Skin of body (tissue), 2 donors: Measurements from ENCODE around the gene CACNA1C. TPM values are rescaled to one million over a fixed set of nuclear protein-coding genes. Genes with fewer than 3 reads are reported as not detected.
"Not testable (repeated sequence)": the region's sequence is repeated elsewhere in the genome, so short reads cannot be mapped to it uniquely, and the experiment has no call there.

Experiments
- DNase-seq: peaks from one replicate; lab custom pipeline; 2025; lab: John Stamatoyannopoulos, UW
- total RNA-seq: library from RNA; depleted of rRNA; stranded (reverse); fragments of >200 nt; gene quantifications from one replicate; pipeline ENCODE4 v1.2.3, GENCODE V29; 2014

CACNA1C gene
- total RNA-seq, 1 donor from 2014 or later, result 4.3 TPM

DNA sequence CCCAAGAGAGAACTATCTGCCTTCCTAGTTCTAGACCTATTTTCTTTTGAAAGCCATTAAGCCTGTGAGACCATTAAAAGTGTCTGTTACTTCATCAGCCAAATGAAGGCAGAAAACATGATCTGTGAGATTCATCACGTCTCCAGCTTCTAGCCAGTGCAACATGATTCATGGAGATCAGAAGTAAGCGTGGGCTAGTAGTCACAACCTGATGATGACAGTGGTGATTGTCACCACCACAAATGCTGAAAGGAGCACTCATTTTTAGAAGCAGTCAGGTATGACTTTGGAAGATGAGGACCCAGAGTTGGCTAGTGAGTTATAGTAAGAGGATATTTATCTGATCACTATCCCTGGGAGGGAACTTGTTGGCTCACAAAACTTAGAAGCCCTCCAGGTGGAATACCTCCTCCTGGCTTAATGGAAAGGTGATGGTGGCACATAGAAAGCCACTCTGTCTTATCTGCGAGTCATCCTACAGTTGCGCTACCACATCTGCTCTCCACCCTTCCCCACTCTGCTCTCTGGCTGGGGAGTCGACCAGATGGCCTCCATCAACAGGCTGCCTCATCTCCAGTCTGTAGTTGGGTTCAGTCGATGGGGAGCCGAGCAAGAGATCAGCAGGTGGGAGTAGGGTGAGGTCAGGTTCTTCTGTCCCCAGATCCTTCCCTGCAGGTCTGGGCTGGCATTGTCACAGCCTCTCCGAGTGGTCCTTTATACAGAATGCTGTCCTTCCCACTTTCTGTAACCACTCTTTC is 424.4 kb downstream of the CACNA1C start:
- no peak for DNase-seq

DNA sequence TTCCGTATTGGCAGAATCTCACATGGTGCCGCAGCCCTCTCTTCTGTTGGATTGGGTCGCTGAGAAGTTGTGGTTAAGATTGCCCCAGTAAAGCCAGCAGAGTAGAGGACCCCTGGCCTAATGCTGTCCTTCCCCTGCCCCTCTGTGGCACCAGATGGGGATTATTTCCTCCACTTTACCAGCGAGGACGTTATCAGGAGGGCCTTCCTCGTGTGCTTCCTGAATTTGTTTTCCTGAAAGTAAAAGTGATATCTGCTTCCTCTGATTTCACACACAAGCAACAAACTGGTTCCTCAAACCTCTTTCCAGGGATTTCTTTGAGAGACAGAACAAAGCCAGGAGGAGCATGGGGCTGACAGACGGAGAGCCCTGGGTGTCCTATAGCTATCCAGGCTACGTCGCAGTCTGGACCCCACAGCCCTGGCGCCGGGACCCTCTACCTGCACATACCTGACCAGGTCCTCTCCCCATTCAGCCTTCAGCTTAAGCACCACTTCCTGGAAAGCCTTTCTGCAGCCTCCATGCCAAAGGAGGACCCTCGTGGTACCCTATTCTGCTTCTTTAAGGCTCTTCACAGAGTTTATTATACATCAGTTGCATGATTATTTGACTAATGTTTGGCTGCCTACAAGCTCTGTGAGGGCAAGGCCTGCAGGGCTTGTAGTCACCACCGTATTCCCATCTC is 427.2 kb downstream of the CACNA1C start:
- no peak for DNase-seq

DNA sequence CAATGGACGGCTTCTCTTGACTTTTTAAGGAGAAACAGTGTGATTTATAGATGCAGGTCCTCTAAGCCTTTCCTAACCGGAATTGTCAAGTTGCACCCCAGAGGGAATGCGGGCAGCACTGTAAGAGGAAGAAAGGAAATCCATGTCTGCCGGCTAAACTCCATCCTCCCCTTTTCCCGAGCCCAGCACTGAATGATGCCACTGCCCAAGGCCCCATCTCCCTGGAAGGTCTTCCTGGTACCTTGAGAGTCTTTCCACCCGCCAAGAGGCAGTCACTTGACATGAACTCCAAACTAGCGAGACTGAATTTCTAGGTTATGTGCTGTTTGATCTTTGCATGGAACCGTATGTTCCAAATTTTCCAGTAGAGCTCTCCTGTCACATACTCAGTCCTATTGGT is 428.6 kb downstream of the CACNA1C start:
- no peak for DNase-seq

DNA sequence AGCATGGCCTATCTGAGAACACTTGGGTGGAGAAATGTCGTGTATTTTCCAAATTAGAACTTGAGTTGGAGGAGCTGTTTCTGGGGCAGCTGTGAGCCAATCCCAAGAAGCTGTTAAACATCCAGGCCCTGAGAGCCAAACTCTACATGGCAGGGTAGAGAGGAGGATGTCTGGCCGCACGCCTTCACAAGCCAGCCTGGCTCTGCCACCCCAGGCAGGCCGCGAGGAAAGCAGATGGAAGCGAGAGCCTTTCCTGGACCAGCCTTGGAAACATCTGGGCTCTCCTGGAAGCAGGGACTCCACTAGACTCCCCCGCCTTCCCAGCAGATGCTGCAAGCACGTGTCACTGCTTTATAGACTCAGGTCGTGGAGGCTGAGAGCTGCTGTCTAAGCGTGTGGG is 429.2 kb downstream of the CACNA1C start:
- DNase-seq, result no peak

DNA sequence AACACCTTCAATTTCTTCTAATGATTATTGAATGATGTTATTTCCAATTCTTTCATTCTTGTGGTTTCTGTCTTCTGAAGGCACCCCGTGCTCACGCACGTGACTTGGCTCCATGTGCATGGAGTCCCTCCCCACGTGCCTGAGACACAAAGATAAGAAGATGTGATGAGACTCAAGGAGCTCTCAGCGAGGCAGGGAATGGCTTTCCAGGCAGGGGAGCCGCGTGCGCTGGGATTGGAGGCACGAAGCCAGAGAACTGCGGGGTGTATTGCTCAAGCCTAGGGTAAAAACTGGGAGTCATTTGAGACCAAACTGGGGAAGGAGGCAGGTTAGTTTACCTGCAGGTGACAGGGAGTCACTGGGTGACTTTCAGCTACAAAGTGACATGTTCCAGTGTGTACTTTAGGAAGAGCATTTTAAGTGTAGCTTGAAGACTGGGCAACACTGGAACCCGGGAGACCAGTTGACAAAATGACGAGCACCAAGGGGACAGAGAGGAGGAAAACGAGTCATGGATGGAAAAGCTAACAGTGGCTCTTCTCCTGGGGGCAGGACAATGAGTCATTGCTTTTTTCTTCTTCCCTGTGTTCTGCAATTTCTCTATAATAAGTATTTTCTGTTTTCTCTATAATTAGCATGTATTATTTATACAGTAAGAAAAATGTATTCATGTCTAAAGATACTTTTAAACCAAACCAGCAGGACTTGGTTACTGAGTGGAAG is 430.3 kb downstream of the CACNA1C start:
- DNase-seq, result no peak

DNA sequence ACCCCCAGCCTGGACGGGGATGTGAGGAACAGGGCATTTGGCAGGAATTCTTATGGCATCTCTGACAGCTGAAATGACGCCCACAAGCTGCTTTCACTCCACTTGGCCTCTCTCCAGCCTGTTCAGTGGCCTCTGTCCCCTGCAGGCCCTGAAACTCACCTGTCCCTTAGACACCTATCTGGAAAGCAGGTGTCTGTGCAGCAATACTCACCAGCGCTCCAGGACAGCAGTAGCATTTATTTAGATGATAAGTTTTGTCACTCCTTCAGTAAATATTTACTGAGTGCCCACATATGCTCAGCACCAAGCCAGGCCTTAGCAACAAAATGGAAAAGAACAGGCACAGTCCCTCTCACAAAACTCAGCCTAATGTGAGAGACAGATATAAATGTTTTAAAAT is 430.9 kb downstream of the CACNA1C start:
- DNase-seq, result no peak

DNA sequence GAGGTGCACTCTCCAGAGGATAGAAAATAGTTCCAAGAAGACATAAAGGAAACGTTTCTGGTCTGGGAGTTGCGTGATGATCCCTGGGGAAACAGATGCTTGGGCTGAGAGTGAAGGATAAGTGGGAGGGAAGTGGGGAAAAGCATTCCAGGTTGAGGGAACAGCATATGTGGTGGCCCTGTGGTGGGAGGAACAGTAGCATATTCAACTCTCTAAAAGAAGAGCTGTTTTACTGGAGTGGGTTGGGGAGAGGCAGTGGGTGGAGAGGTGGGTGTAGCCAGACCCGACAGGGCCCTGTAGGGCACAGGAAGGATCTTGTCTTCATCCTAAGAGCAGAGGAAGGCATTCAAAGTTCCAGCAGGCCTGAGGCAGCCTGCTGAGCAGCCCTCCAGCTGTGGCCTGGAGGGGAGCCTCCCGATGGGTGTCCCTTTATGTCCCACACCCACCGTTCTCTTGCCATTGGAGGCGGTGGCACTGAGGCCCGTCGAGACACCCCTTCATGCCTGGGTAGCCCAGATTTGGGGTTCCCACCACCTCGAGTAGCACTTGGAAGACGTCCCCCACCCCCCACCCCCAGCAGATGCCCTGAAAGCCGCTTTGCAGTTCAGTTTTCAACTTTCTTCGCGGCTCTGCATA is 431.5 kb downstream of the CACNA1C start:
- no peak for DNase-seq

DNA sequence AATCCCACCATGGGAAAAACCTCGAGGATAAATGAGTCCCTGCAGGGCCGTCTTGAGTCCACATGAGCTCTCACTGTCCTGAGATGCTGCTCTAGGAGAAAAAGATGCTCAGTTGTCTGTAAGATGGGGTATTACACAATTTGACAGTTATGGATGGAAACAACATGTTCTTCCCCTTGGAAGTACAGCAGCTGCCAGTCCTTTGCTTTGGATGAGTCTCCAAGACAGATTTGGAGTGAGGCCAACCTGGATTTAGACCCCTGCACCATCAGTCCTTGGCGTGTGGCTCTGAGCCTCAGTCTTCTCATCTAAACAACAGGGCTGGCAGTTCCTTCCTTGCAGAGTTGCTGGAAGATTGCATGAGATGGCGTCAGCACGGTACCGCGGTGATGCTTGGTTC is 432.9 kb downstream of the CACNA1C start:
- peak; percentile 44 for DNase-seq

DNA sequence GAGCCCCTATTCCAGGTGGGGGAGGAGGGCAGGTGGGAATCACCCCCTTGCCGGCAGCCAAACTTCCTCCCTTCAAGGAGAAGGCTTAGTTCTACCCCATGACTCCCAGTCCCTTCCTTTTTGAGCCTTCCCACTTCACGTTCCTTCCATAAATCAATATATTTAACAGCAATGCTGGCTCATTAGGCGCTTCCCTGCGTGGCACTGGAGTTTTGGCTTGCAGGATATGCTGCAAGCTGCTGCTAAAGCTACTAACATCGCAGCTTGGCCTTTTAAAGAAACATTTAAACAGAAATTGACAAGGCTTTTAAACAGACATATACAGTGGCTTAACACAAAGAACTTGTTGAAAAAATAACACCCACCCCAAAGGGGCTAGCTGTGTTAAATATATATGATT is 434.0 kb downstream of the CACNA1C start:
- no peak for DNase-seq

DNA sequence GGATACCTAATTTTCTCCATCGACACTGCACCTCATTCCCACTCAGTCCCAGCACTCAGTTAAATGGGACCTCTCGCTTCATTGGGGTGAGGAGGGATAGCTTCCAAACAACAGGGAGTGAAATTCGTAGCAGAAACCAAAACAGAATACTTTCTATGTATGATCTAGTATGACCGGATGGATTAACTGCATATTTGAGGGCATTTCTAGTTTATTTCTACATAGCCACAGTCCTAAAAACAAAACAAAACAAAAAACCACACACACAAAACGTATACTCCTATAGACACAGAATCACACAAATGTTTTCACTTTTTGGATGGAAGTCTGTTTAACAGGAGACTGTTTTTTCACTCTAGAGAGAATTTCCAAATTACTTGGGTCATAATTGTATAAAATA is 434.5 kb downstream of the CACNA1C start:
- DNase-seq, result no peak

DNA sequence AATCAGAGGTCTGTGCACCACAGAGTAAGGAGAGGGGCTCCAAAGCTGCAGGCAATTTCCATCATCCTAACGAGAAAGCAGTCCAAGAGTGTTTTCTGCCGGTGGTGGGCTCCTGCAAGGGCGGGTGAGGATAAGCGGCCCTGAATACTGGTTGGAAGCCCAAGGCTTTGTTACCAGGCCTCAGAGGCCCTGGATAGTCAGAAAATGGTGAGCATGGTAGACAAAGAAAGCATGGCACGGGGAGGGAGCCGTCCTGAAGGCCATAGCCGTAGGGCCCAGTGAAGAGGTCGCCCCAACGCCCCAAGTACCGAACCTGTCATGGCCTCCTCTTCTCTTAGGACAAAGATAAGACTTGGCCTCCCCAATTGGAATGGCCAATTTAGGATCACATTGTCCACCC is 435.3 kb downstream of the CACNA1C start:
- no peak for DNase-seq

DNA sequence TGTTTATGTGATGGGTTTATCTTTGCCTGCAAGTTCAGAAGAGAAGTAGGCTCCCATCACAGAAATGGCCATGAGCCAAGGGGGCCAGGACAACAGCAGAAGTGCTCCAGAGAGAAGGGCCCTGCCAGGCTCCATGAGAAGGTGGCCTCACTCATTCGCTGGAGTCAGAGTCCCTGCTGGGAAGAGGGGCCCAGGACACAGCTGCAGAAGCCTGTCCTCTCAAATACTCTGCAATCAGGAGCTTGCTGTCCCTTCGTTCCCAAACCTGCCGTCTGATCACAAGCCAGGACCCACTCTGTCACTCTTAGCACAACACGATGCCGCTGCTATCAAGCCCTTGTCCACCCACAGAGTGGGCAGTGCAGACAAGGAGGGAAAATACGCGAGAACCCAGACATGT is 435.8 kb downstream of the CACNA1C start:
- no peak for DNase-seq

DNA sequence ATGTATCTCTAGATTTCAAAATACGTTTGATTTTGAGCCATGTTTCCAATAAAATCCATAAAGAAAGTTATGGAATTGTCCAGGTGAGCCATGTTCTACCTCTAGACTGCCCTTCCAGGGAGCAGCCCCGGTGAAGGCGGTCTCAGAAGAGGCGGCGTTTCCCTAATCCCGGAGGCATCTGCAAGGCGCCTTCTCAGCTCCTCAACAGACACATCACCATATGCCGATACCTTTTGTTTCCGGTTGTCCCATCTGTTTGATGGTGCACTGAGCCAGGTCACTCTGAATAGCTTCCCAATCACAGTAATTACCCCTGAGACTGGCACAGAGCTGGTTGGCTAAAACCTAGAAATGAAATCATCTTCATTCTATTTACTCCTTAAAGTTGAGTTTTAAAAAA is 436.5 kb downstream of the CACNA1C start:
- DNase-seq, result no peak

DNA sequence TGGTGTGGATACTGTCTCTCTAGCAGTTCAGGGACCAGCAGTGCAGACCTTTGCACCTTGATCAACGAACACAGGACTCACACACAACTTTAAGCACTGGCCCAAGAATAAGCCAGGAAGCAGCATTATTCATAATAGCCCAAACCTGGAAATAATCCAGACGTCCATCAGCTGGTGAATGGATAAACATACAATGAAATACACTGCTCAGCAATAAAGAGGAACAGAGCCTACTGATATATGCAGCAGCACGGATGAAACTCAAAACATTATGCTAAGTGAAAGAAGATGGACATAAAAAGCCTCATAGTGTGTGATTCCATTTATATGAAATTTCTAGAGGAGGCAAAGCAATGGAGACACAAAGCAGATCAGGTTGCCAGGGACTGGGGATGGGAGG is 438.0 kb downstream of the CACNA1C start:
- no peak for DNase-seq

DNA sequence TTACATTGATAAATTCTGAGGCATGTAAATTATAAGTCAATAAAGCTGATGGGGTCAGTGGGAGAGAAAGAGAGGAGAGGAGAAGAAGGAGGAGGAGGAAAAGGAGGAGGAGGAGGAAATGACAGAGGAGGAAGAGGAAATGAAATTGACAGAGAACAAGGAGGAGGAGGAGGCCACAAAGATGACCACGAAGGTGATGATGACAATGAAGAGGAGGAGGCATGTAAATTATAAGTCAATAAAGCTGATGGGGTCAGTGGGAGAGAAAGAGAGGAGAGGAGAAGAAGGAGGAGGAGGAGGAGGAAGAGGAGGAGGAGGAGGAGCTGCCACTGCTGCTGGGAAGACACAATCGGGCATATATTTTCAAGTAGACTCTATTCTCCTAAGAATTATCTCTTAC is 438.6 kb downstream of the CACNA1C start:
- not testable (repeated sequence) for DNase-seq

DNA sequence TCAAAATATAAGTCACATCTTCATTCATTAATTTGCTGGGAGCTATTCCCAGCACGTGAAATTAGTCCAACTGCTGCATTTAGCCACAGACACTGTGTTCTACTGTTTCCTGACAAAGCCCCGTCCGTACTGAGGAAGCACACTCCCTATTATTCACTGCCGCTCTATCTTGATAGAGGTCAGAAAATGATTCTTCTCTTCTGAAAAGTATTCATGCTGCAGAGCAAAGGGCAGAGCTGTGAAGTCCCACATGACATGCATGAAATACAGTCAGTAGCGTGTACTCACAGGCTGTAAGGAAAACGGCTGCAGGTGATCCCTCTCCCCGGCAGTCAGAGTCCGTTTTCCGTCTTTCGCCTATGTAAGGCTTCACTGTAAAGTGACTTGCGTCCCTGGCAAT is 439.4 kb downstream of the CACNA1C start:
- no peak for DNase-seq

DNA sequence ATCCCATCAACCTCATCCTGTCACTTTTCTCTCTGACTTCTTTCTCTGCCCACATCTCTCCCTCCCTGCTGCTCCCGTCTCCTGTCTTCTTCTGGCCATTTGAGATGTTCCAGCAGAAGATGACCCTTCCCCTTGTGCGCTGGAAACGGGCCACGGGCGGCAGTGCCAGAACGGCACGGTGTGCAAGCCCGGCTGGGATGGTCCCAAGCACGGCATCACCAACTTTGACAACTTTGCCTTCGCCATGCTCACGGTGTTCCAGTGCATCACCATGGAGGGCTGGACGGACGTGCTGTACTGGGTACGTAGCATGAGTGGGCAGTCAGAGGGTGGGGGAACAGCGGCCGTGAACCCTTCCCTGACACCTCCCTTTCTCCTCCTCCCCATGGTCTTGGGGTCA is 440.3 kb downstream of the CACNA1C start:
- no peak for DNase-seq

DNA sequence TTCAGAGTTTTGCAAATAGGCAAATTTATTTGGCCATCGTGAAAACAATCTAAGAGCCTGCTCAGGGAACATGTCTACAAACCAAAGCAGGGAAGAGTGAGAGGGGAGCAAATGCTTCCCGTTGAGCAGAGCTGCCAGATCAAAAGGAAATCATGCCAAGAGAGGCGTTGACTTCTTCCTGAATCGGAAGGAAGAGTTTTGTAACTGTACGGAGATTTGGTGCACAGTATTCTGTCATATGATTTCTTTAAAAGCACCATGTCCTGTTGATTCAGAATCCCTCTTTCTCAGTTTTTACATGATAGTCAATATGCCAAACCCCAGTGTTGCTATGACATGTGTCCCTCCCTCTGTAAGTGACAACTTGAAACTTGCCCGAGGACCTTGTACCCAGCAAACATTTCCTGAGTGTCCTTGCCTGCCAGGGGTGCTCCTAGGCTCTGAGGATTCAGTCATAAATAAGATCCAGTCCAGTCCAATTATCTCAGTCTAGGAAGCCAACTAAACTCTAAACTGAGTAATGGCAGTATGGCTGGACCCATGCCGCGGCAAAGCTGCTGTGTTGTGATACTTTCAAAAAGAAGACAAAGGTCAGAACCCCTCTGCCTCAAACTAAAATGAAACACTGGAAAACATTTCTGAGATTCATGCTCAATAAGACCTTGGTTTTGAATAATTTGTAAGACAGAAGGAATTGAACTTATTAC is 441.9 kb downstream of the CACNA1C start:
- peak; percentile 43 for DNase-seq

DNA sequence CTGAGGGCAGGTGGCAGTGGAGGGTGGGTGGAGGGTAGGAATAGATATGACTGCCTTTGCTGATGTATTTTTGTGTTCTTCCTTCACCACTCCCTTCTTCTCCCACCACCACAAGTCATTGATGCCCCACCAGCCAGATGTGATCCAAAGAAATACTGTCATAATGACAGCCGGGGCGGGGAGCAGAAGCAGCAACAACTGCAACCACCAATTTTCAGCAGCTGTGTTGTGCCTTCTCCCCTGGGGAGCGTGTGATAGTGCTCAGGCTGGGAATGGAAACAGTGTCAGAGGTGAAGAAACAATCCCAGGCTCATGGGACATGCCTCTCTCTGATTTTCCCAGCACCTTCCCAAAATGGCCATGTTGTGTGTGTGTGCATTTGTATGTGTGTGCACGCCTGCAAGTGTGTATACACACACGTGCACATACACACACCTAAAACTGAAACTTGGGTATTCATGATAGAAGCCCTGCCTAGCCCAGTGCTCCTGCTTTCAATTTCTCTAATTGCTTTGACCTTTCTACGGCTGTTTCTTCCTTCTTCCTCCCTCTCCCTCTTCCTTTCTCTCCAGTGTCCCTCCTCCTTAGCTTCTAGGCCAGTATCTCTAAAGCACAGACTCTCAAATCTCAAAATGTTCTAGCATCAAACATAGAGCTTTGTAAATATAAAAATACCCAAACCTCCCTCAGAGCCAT is 442.8 kb downstream of the CACNA1C start:
- no peak for DNase-seq

DNA sequence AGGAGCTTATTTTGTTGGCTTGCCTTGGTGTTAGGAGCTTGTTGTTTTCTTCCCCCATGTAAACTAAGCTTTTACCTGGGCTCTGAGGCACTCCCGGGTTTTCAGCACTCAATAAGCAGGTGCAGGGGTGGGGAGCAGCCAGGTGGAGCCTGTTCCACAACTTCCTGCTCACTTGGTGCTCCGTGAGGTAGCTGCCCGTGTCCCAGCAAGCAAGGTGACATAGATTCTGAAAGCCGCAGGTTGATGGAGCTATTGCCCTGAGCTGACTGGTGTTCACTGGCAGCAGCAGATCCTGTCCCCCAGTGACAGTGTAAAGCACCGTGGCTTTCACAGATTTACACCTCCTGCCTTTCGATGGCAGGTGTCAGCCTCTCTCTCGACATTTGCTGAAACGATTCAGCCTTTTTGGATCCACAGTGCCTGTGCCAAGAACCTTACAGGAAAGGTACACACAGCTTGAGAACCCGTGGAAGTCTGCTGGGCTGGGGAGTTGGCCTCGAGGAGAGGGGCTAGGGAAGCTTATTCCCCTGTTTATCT is 446.2 kb downstream of the CACNA1C start:
- no peak for DNase-seq
